ENCODE results near the gene RALA. TPM values are rescaled to one million over a fixed set of nuclear protein-coding genes. Genes with fewer than 3 reads are reported as not detected.
"Not testable (repeated sequence)": the region's sequence is repeated elsewhere in the genome, so short reads cannot be mapped to it uniquely, and the experiment has no call there.

The RALA gene
- total RNA-seq, 2 experiments from 2014 or later = 32.5 to 32.8 TPM

DNA sequence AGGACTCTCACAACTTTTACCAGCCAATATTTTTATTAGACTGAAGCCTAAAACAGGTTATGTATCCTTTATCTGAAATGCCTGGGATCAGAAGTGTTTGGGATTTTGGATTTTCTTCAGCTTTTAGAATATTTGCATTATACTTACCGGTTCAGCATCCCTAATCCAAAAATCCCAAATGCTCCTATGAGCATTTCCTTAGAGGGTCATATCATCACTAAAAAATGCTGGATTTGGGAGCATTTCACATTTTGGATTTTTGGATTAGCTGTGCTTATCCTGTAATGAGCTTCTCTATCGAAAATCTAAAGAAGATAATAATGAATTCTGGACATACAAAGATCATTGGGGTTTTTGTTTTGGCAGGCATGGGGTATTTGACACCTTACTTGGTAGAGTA is 53.0 kb downstream of the RALA start:
- intact Hi-C loops (cut with micrococcal nuclease) = no loop called here
- Mint-ChIP-seq H3K27ac (no peak overlapping the region), H3K4me3 (no peak overlapping the region), H3K9me3 (peaks cover 5% of the 10 kb centered on the region), H3K4me1 (ENCODE audit: low read depth) (peaks cover 24% of the 10 kb centered on the region), H3K27me3 (no peaks in the 10 kb centered on the region), H3K36me3 (ENCODE audit: low read depth) (peaks cover 17% of the 10 kb centered on the region)
- CTCF ChIA-PET = no interaction called here
- no peak for ATAC-seq
- no peak for DNase-seq
- no peak for TF ChIP-seq CTCF (IDR thresholded peaks at IDR 0.05)
- POLR2A ChIA-PET = interaction anchor here (0.8 kb wide), 1 partner anchor 10 kb away, joined by 4 read pairs; no protein-coding TSS in a partner anchor

GRCh38 chr7:39678930-39679709 is 55.7 kb downstream of the RALA start:
- H3K27ac Mint-ChIP-seq = no peak overlapping the region
- CTCF ChIA-PET = interaction anchor here (1.0 to 1.3 kb wide), 4 partner anchors 9 to 99 kb away, joined by 3 to 4 read pairs (median 4); no protein-coding TSS in a partner anchor
- intact Hi-C loops (cut with micrococcal nuclease) = no loop called here
- H3K27me3 Mint-ChIP-seq = no peaks in the 10 kb centered on the region
- DNase-seq (no peak), ATAC-seq (no peak)
- no peak overlapping the region for H3K4me3 Mint-ChIP-seq
- H3K4me1 Mint-ChIP-seq (ENCODE audit: low read depth) = peaks cover 39% of the 10 kb centered on the region
- POLR2A ChIA-PET = interaction anchor here (0.7 kb wide), 1 partner anchor 1321 kb away, joined by 3 read pairs; no protein-coding TSS in a partner anchor
- TF ChIP-seq CTCF (IDR thresholded peaks at IDR 0.05) = no peak
- peaks cover 17% of the 10 kb centered on the region for H3K36me3 Mint-ChIP-seq (ENCODE audit: low read depth)
- peaks cover 5% of the 10 kb centered on the region for H3K9me3 Mint-ChIP-seq

- intact Hi-C loops (cut with micrococcal nuclease); POLR2A ChIA-PET: not testable (repeated sequence)
These were observed 56.5 kb downstream of the RALA start for GRCh38 chr7:39679874-39680273.

GRCh38 chr7:39681887-39682441 is 58.6 kb downstream of the RALA start:
- intact Hi-C loops (cut with micrococcal nuclease) = no loop called here
- ChIA-PET POLR2A (no interaction called here), CTCF (interaction anchor here (0.7 kb wide), 1 partner anchor 127 kb away, joined by 3 read pairs; no protein-coding TSS in a partner anchor)
- Mint-ChIP-seq H3K36me3 (ENCODE audit: low read depth) (peaks cover 5% of the 10 kb centered on the region), H3K4me1 (ENCODE audit: low read depth) (peaks cover 55% of the 10 kb centered on the region), H3K27me3 (no peaks in the 10 kb centered on the region), H3K9me3 (no peaks in the 10 kb centered on the region), H3K27ac (no peak overlapping the region), H3K4me3 (no peak overlapping the region)
- no peak for TF ChIP-seq CTCF (IDR thresholded peaks at IDR 0.05)
- DNase-seq (no peak), ATAC-seq (no peak)

More at GRCh38 chr7:39679874-39680273, 56.5 kb downstream of the RALA start:
- H3K27ac Mint-ChIP-seq, H3K27me3 Mint-ChIP-seq, H3K4me3 Mint-ChIP-seq, DNase-seq, H3K9me3 Mint-ChIP-seq, ATAC-seq: not testable (repeated sequence)
- H3K4me1 Mint-ChIP-seq (ENCODE audit: low read depth) = peaks cover 39% of the 10 kb centered on the region
- CTCF ChIA-PET = interaction anchor here (1.0 to 1.3 kb wide), 2 partner anchors 10 to 99 kb away, joined by 4 read pairs; no protein-coding TSS in a partner anchor
- H3K36me3 Mint-ChIP-seq (ENCODE audit: low read depth) = peaks cover 17% of the 10 kb centered on the region

DNA sequence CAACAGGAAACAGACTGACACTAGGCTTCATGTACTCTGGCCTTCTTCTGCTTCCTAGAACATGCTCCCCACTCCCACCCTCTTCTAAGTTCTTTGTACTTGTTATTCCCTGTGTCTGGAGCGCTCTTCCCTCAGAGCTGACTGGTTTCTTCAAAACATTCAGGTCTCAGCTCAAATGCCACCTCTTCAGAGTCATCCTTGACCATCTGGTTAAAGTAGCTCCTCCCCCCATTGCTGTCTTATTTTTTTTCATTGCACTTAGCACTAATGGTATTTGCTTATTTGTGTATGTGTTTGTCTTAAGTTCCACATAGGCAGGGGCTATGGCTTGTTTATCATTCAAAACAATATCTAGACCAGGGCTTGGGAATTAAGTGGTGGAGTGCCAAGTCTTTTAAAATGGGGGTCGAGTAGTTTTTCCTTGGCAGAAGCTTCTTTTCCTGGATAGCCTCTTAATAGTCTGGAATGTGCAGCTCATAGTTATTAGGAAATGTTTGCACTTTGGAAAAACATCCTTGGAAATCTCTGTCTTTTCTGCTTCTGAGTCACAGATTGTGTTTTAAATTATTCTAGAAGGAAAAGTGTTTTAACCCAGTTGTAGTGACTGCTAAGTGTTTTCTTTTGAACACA is 60.0 kb downstream of the RALA start:
- ChIA-PET CTCF (no interaction called here), POLR2A (interaction anchor here (1.2 kb wide), 1 partner anchor 49 kb away, joined by 5 read pairs; no protein-coding TSS in a partner anchor)
- Mint-ChIP-seq H3K27ac (peak overlapping the region; percentile 28), H3K4me1 (ENCODE audit: low read depth) (peaks cover 57% of the 10 kb centered on the region), H3K9me3 (no peaks in the 10 kb centered on the region), H3K4me3 (no peak overlapping the region), H3K36me3 (ENCODE audit: low read depth) (peaks cover 11% of the 10 kb centered on the region), H3K27me3 (no peaks in the 10 kb centered on the region)
- no peak for TF ChIP-seq CTCF (IDR thresholded peaks at IDR 0.05)
- no peak for ATAC-seq
- intact Hi-C loops (cut with micrococcal nuclease) = no loop called here
- DNase-seq = no peak

Measured in activated CD8-positive, alpha-beta T cell treated with anti-CD3 and anti-CD28 coated beads for 36 hours (primary cell).